ENCODE measurements around the gene RASA3. TPM values are rescaled to one million over a fixed set of nuclear protein-coding genes. Genes with fewer than 3 reads are reported as not detected.

The RASA3 gene
- total RNA-seq, 2 experiments from 2014 or later = 3.6 to 17.9 TPM

GRCh38 chr13:113980489-113981064 is 151.8 kb downstream of the RASA3 start:
- H3K4me1 ChIP-seq (ENCODE audit: insufficient read depth, low read length, poor library complexity, severe bottlenecking) = no peaks in the 10 kb centered on the region
- no peak for DNase-seq (ENCODE audit: low spot score)
- POLR2A ChIA-PET = no interaction called here
- H2AFZ ChIP-seq (ENCODE audit: low read length) = no peak overlapping the region
- no peaks in the 10 kb centered on the region for H4K20me1 ChIP-seq (ENCODE audit: insufficient read depth, low read length)
- H3K4me3 ChIP-seq (ENCODE audit: low read depth, low read length, poor library complexity, severe bottlenecking) = no peak overlapping the region
- peaks cover 6% of the 10 kb centered on the region; the same call in 1 of the 2 replicates for H3K36me3 ChIP-seq (ENCODE audit: insufficient read depth, low read length)
- intact Hi-C loops (cut with micrococcal nuclease; ENCODE audit: unreplicated experiment) = no loop called here
- H3K4me2 ChIP-seq (ENCODE audit: low read length) = no peak overlapping the region
- H3K9me3 ChIP-seq (ENCODE audit: low read length) = no peaks in the 10 kb centered on the region
- CTCF ChIA-PET (ENCODE audit: unreplicated experiment) = no interaction called here
- H3K79me2 ChIP-seq (ENCODE audit: insufficient read depth, low read depth, low read length) = no peaks in the 10 kb centered on the region
- BruUV-seq (replicated peaks) = no TSS peak
- no peak overlapping the region for H3K27ac ChIP-seq (ENCODE audit: low read depth, low read length, poor library complexity, severe bottlenecking)
- TF ChIP-seq CTCF (conservative IDR thresholded peaks at IDR 0.05; ENCODE audit: low read length) = no peak
- no peak for TF ChIP-seq EZH2phosphoT487 (IDR thresholded peaks at IDR 0.05; ENCODE audit: borderline replicate concordance, low read depth, low read length)
- H3K9me2 ChIP-seq (ENCODE audit: insufficient read depth, low read length) = no peaks in the 10 kb centered on the region

GRCh38 chr13:113979791-113980471 is 152.5 kb downstream of the RASA3 start:
- ChIA-PET CTCF (ENCODE audit: unreplicated experiment) (no interaction called here), POLR2A (no interaction called here)
- no peak overlapping the region for H3K4me2 ChIP-seq (ENCODE audit: low read length)
- no peak overlapping the region for H3K4me3 ChIP-seq (ENCODE audit: low read depth, low read length, poor library complexity, severe bottlenecking)
- H2AFZ ChIP-seq (ENCODE audit: low read length) = no peak overlapping the region
- no peaks in the 10 kb centered on the region for H3K79me2 ChIP-seq (ENCODE audit: insufficient read depth, low read depth, low read length)
- H3K9me2 ChIP-seq (ENCODE audit: insufficient read depth, low read length) = no peaks in the 10 kb centered on the region
- DNase-seq (ENCODE audit: low spot score) = no peak
- H4K20me1 ChIP-seq (ENCODE audit: insufficient read depth, low read length) = no peaks in the 10 kb centered on the region
- BruUV-seq (replicated peaks) = no TSS peak
- no peak overlapping the region for H3K27ac ChIP-seq (ENCODE audit: low read depth, low read length, poor library complexity, severe bottlenecking)
- H3K9me3 ChIP-seq (ENCODE audit: low read length) = no peaks in the 10 kb centered on the region
- intact Hi-C loops (cut with micrococcal nuclease; ENCODE audit: unreplicated experiment) = no loop called here
- H3K4me1 ChIP-seq (ENCODE audit: insufficient read depth, low read length, poor library complexity, severe bottlenecking) = no peaks in the 10 kb centered on the region
- peaks cover 6% of the 10 kb centered on the region; the same call in 1 of the 2 replicates for H3K36me3 ChIP-seq (ENCODE audit: insufficient read depth, low read length)
- no peak for TF ChIP-seq EZH2phosphoT487 (IDR thresholded peaks at IDR 0.05; ENCODE audit: borderline replicate concordance, low read depth, low read length)
- no peak for TF ChIP-seq CTCF (conservative IDR thresholded peaks at IDR 0.05; ENCODE audit: low read length)
